ENCODE results near the gene RPS6KA2. TPM values are rescaled to one million over a fixed set of nuclear protein-coding genes. Genes with fewer than 3 reads are reported as not detected.

The RPS6KA2 gene
- total RNA-seq, 1 donor from 2014 or later = 33.7 TPM

GRCh38 chr6:166507809-166508564, 119.1 kb downstream of the RPS6KA2 start:
- no peak overlapping the region for H3K4me3 Mint-ChIP-seq
- TF ChIP-seq CTCF (conservative IDR thresholded peaks at IDR 0.05) = no peak
- no peak for DNase-seq (ENCODE audit: low read depth, low spot score)
- peak overlapping the region; percentile 27 for H3K27ac Mint-ChIP-seq (ENCODE audit: unreplicated experiment)
- H3K36me3 Mint-ChIP-seq (ENCODE audit: low read depth) = peaks cover 17% of the 10 kb centered on the region
- H3K27me3 Mint-ChIP-seq (ENCODE audit: low read depth) = no peaks in the 10 kb centered on the region
- no peaks in the 10 kb centered on the region for H3K9me3 Mint-ChIP-seq
- H3K4me1 Mint-ChIP-seq = no peaks in the 10 kb centered on the region

DNA sequence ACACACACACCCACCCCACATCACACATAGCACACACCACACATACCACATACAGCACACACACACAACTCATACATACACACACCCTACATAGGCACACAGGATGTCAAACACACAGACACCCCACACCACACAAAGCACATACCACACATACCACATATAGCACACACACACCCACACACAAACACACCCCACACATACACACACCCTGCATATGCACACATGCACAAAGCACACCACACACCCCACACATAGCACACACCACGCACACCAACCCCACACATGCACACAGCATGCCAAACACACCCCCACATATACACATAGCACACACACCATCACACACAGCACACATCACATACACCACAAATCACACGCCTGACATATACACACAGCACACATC, 119.7 kb downstream of the RPS6KA2 start:
- Mint-ChIP-seq H3K9me3 (no peaks in the 10 kb centered on the region), H3K27ac (ENCODE audit: unreplicated experiment) (no peak overlapping the region), H3K4me1 (no peaks in the 10 kb centered on the region), H3K36me3 (ENCODE audit: low read depth) (peaks cover 14% of the 10 kb centered on the region), H3K27me3 (ENCODE audit: low read depth) (no peaks in the 10 kb centered on the region), H3K4me3 (no peak overlapping the region)
- no peak for DNase-seq (ENCODE audit: low read depth, low spot score)
- TF ChIP-seq CTCF (conservative IDR thresholded peaks at IDR 0.05) = no peak

- no peak for TF ChIP-seq CTCF (conservative IDR thresholded peaks at IDR 0.05)
- DNase-seq (ENCODE audit: low read depth, low spot score) = no peak
- Mint-ChIP-seq H3K27ac (ENCODE audit: unreplicated experiment) (no peak overlapping the region), H3K4me1 (no peaks in the 10 kb centered on the region), H3K4me3 (no peak overlapping the region), H3K27me3 (ENCODE audit: low read depth) (no peaks in the 10 kb centered on the region), H3K36me3 (ENCODE audit: low read depth) (peaks cover 12% of the 10 kb centered on the region), H3K9me3 (no peaks in the 10 kb centered on the region)
Measured at GRCh38 chr6:166505133-166505905, 121.7 kb downstream of the RPS6KA2 start.

DNA sequence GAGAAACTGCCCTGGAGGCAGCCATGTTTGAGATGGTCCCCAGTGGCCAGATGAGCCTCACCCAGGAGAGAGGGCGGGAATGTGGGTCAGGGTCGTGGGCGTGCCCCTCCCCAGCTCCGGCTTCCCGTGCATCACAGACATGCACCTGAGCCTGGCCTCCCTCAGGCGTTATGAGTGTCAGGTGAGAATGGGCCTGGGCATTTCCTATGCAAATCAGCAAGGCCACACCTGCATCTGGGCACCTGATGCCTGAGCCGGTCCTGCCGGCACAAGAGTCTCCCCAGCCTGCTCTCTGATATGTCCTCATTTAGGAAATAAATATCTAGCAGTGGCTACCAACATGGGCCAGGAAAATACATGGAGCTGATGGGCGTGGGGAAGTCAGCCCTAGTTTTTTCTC, 123.0 kb downstream of the RPS6KA2 start:
- Mint-ChIP-seq H3K9me3 (no peaks in the 10 kb centered on the region), H3K27ac (ENCODE audit: unreplicated experiment) (peak overlapping the region; percentile 73), H3K36me3 (ENCODE audit: low read depth) (peaks cover 17% of the 10 kb centered on the region), H3K4me1 (no peaks in the 10 kb centered on the region), H3K4me3 (no peak overlapping the region), H3K27me3 (ENCODE audit: low read depth) (no peaks in the 10 kb centered on the region)
- DNase-seq (ENCODE audit: low read depth, low spot score) = no peak
- no peak for TF ChIP-seq CTCF (conservative IDR thresholded peaks at IDR 0.05)

GRCh38 chr6:166503167-166503744, 123.8 kb downstream of the RPS6KA2 start:
- Mint-ChIP-seq H3K9me3 (no peaks in the 10 kb centered on the region), H3K36me3 (ENCODE audit: low read depth) (peaks cover 17% of the 10 kb centered on the region), H3K4me1 (no peaks in the 10 kb centered on the region)

More at GRCh38 chr6:166503167-166503744, 123.8 kb downstream of the RPS6KA2 start:
- Mint-ChIP-seq H3K27me3 (ENCODE audit: low read depth) (no peaks in the 10 kb centered on the region), H3K4me3 (no peak overlapping the region), H3K27ac (ENCODE audit: unreplicated experiment) (no peak overlapping the region)
- no peak for TF ChIP-seq CTCF (conservative IDR thresholded peaks at IDR 0.05)
- no peak for DNase-seq (ENCODE audit: low read depth, low spot score)

Data from neural crest cell (in vitro differentiated cells).